ENCODE results near the gene SMC1B. TPM values are rescaled to one million over a fixed set of nuclear protein-coding genes. Genes with fewer than 3 reads are reported as not detected.
"Not testable (repeated sequence)": the region's sequence is repeated elsewhere in the genome, so short reads cannot be mapped to it uniquely, and the experiment has no call there.

Gene SMC1B
- total and polyA plus RNA-seq, 12 donors = 0.05 TPM; not detected in 11

GRCh38 chr22:45452565-45453379 lies 39.4 kb upstream of the SMC1B start:
- DNase-seq (no peak), ATAC-seq (no peak)
- H3K27ac ChIP-seq = peak overlapping the region in 1 of 10 donors; percentile 22
- no peaks in the 10 kb centered on the region for H3K9me3 ChIP-seq
- H3K27me3 ChIP-seq = peaks cover 0 to 24% (median 0%) of the 10 kb centered on the region in 7 donors
- H3K36me3 ChIP-seq = no peaks in the 10 kb centered on the region
- no peak for TF ChIP-seq CTCF (IDR thresholded peaks at IDR 0.05)
- peaks cover 0 to 23% (median 3%) of the 10 kb centered on the region in 9 donors for H3K4me1 ChIP-seq
- intact Hi-C loops (cut with DNase I) = no loop called here
- 74 to 78% methylated on average over 8 of the region's 8 CpGs for WGBS, 2 donors
- no peak overlapping the region for H3K4me3 ChIP-seq

GRCh38 chr22:45451972-45452371 lies 38.6 kb upstream of the SMC1B start:
- peaks cover 0 to 20% (median 0%) of the 10 kb centered on the region in 7 donors for H3K27me3 ChIP-seq
- no peaks in the 10 kb centered on the region for H3K36me3 ChIP-seq
- intact Hi-C loops (cut with DNase I) = no loop called here
- WGBS, 2 donors = 81 to 88% methylated on average over 6 of the region's 6 CpGs
- peaks cover 0 to 23% (median 3%) of the 10 kb centered on the region in 9 donors for H3K4me1 ChIP-seq
- ATAC-seq (no peak), DNase-seq (no peak)
- peak overlapping the region in 9 of 10 donors; percentile 17 to 77 (median 36) for H3K27ac ChIP-seq
- no peak overlapping the region for H3K4me3 ChIP-seq
- TF ChIP-seq CTCF (IDR thresholded peaks at IDR 0.05) = no peak
- H3K9me3 ChIP-seq = no peaks in the 10 kb centered on the region

GRCh38 chr22:45450921-45451651 lies 37.7 kb upstream of the SMC1B start:
- no peak for TF ChIP-seq CTCF (IDR thresholded peaks at IDR 0.05)
- 59 to 62% methylated on average over 12 of the region's 12 CpGs for WGBS, 2 donors
- H3K9me3 ChIP-seq = no peaks in the 10 kb centered on the region
- peak overlapping the region in 9 of 10 donors; percentile 21 to 77 (median 58) for H3K27ac ChIP-seq
- intact Hi-C loops (cut with DNase I) = no loop called here
- no peak overlapping the region for H3K4me3 ChIP-seq
- peak in 1 of 2 donors; percentile 49 for DNase-seq
- H3K36me3 ChIP-seq = no peaks in the 10 kb centered on the region
- H3K4me1 ChIP-seq = peaks cover 0 to 23% (median 3%) of the 10 kb centered on the region in 9 donors
- peaks cover 0 to 15% (median 0%) of the 10 kb centered on the region in 7 donors for H3K27me3 ChIP-seq
- ATAC-seq = peak; percentile 32 to 63 (median 58)

- Histone ChIP-seq H3K4me3 (no peak overlapping the region), H3K36me3 (no peaks in the 10 kb centered on the region), H3K27me3 (peaks cover 0 to 10% (median 0%) of the 10 kb centered on the region in 7 donors), H3K27ac (peak overlapping the region in 8 of 10 donors; percentile 3 to 74 (median 51)), H3K9me3 (no peaks in the 10 kb centered on the region), H3K4me1 (peaks cover 0 to 23% (median 3%) of the 10 kb centered on the region in 9 donors)
- ATAC-seq (no peak), DNase-seq (no peak)
- WGBS, 2 donors = 90 to 97% methylated on average over 16 of the region's 16 CpGs
- intact Hi-C loops (cut with DNase I) = no loop called here
- TF ChIP-seq CTCF (IDR thresholded peaks at IDR 0.05) = no peak
Observed at GRCh38 chr22:45450101-45450785, 36.8 kb upstream of the SMC1B start.

- peaks cover 0 to 23% (median 3%) of the 10 kb centered on the region in 9 donors for H3K4me1 ChIP-seq
Observed at GRCh38 chr22:45449442-45449841, 36.0 kb upstream of the SMC1B start.

More at GRCh38 chr22:45449442-45449841, 36.0 kb upstream of the SMC1B start:
- intact Hi-C loops (cut with DNase I) = loop anchor here in 1 of 10 donors (10.0 kb wide), 1 partner anchor 65 kb away; no protein-coding TSS in a partner anchor
- H3K4me3 ChIP-seq, H3K9me3 ChIP-seq, H3K27me3 ChIP-seq, H3K36me3 ChIP-seq, ATAC-seq, DNase-seq: not testable (repeated sequence)
- WGBS, 2 donors = 93 to 97% methylated on average over 5 of the region's 5 CpGs
- peak overlapping the region in 3 of 10 donors; percentile 35 to 74 (median 58) for H3K27ac ChIP-seq
